ENCODE measurements around the gene OPCML.

OPCML gene

DNA sequence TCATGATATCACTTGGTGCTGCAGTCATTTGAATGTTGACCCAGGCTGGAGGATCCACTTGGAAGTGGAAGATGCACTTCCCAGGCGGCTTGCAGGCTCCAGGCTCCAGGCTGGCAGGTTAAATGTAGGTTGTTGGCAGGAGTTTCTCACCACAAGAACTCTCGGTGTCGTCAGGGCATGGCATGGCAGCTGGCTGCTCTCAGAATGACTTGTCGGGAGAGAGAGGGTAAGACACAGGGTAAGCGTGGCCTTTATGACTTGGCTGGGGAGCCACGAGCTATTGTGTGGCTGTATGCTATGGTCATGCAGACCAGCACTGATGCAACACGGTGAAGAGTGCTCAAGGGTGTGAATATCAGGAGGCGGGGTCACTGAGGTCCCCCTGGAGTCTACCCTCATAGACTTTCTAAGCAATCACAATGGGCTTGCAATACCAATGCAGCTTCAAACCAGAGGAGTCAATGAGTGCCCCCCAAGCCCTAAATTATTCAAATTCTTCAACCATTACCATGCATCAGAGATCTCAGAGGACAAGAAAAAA, 1027.7 kb downstream of the OPCML start:
- Histone ChIP-seq H3K4me3 (ENCODE audit: insufficient read depth, low read depth, low read length) (no peak overlapping the region), H3K9me3 (ENCODE audit: control insufficient read depth, low read length) (no peaks in the 10 kb centered on the region), H3K4me1 (ENCODE audit: control insufficient read depth, insufficient read depth, low read length) (peaks cover 6% of the 10 kb centered on the region), H3K36me3 (ENCODE audit: control insufficient read depth, insufficient read depth, low read length) (no peaks in the 10 kb centered on the region), H3K27ac (ENCODE audit: insufficient read depth, low read depth, low read length, poor library complexity, severe bottlenecking) (no peak overlapping the region), H3K27me3 (ENCODE audit: control insufficient read depth, insufficient read depth, low read length, poor library complexity, severe bottlenecking) (no peaks in the 10 kb centered on the region)
- 64 to 72% methylated on average over 8 of the region's 8 CpGs for WGBS, 2 experiments

DNA sequence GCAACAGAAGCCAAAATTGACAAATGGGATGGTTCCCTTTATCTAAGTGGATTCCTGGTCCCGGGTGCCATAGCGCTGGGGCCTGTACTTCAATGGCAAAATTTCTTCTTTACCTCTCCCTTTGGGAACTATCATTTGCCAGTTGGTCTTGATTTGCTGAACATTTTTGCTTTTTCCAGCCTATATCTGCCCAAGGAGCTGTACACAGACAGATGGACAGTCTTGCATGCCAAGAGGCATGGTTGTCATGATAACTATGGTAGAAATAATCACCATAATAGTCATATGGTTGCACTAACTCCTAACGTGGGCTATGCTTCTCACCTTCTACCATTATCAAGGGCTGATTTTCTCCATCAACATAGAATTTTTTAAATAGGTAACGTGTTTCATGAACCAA, 1030.9 kb downstream of the OPCML start:
- Histone ChIP-seq H3K27me3 (ENCODE audit: control insufficient read depth, insufficient read depth, low read length, poor library complexity, severe bottlenecking) (no peaks in the 10 kb centered on the region), H3K4me1 (ENCODE audit: control insufficient read depth, insufficient read depth, low read length) (peaks cover 6% of the 10 kb centered on the region), H3K9me3 (ENCODE audit: control insufficient read depth, low read length) (no peaks in the 10 kb centered on the region), H3K36me3 (ENCODE audit: control insufficient read depth, insufficient read depth, low read length) (no peaks in the 10 kb centered on the region), H3K27ac (ENCODE audit: insufficient read depth, low read depth, low read length, poor library complexity, severe bottlenecking) (no peak overlapping the region), H3K4me3 (ENCODE audit: insufficient read depth, low read depth, low read length) (no peak overlapping the region)
- 94 to 96% methylated on average over 3 to 4 of the region's 4 CpGs for WGBS, 2 experiments

DNA sequence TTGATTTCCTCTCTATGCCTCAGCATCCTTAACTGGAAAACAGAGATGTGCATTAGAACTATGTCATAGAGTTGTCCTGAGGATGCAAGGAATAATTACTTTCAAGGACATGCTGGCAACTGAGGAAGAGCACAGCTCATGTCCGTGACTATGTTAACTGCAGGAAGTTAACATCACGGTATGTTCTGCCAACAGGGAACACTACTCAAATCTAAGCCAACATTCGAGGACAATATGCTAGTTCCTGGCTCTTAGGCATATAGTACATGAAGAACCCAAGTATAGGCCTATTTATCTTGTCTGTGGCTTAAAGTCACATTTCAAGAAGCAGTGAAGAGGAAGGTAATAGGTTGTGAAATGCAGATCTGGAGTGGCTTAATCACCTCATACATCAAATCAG, 1032.6 kb downstream of the OPCML start:
- H3K9me3 ChIP-seq (ENCODE audit: control insufficient read depth, low read length), result no peaks in the 10 kb centered on the region
- 95% methylated on average over 3 of the region's 3 CpGs for WGBS, 2 experiments
- no peaks in the 10 kb centered on the region for H3K36me3 ChIP-seq (ENCODE audit: control insufficient read depth, insufficient read depth, low read length)
- H3K27me3 ChIP-seq (ENCODE audit: control insufficient read depth, insufficient read depth, low read length, poor library complexity, severe bottlenecking), result no peaks in the 10 kb centered on the region
- no peak overlapping the region for H3K27ac ChIP-seq (ENCODE audit: insufficient read depth, low read depth, low read length, poor library complexity, severe bottlenecking)
- H3K4me3 ChIP-seq (ENCODE audit: insufficient read depth, low read depth, low read length), result no peak overlapping the region
- peaks cover 8% of the 10 kb centered on the region for H3K4me1 ChIP-seq (ENCODE audit: control insufficient read depth, insufficient read depth, low read length)

DNA sequence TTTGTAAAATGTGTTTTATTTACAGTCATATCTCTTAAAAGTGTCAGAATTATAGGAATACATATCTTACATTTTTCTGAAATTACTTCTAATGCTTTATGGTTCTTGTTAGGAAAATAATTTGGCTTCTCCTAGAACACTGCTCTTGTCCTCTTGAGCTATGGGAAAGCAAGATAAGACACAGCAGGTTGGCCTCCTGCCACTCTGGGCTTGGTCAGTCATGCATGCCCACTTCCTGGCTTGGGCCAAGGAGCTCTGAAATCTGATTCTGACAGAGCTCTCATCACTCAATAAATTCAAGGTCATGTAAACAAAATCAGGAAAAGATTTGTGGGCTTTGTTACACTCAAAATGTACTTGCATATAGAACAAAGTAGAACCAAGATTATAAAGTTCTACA, 1036.0 kb downstream of the OPCML start:
- H3K36me3 ChIP-seq (ENCODE audit: control insufficient read depth, insufficient read depth, low read length), result no peaks in the 10 kb centered on the region
- no peaks in the 10 kb centered on the region for H3K9me3 ChIP-seq (ENCODE audit: control insufficient read depth, low read length)
- no peaks in the 10 kb centered on the region for H3K27me3 ChIP-seq (ENCODE audit: control insufficient read depth, insufficient read depth, low read length, poor library complexity, severe bottlenecking)
- H3K4me1 ChIP-seq (ENCODE audit: control insufficient read depth, insufficient read depth, low read length), result peaks cover 20% of the 10 kb centered on the region
- H3K27ac ChIP-seq (ENCODE audit: insufficient read depth, low read depth, low read length, poor library complexity, severe bottlenecking), result no peak overlapping the region
- no peak overlapping the region for H3K4me3 ChIP-seq (ENCODE audit: insufficient read depth, low read depth, low read length)

DNA sequence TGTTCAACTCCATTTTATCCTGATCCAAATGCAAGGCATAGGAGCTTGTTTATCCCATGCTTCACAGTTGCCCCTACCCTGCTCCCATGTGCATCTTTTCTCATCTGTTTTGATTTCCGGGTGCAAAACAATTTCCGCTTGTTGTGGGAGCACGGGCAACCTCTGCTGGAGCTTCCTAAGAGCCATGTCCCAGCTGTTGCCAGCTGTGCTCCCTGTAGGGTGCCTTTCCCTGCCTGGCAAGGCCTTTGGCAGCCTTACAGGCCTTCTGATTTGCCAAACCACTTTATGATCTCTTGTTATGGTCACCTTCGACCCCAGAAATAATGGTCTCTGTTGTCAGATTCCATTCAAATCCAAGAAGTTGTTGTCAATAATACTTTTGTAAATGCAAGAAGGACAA, 1038.5 kb downstream of the OPCML start:
- 69 to 71% methylated on average over 4 of the region's 4 CpGs for WGBS, 2 experiments
- Histone ChIP-seq H3K27me3 (ENCODE audit: control insufficient read depth, insufficient read depth, low read length, poor library complexity, severe bottlenecking) (no peaks in the 10 kb centered on the region), H3K4me3 (ENCODE audit: insufficient read depth, low read depth, low read length) (no peak overlapping the region), H3K9me3 (ENCODE audit: control insufficient read depth, low read length) (no peaks in the 10 kb centered on the region), H3K4me1 (ENCODE audit: control insufficient read depth, insufficient read depth, low read length) (peaks cover 20% of the 10 kb centered on the region), H3K36me3 (ENCODE audit: control insufficient read depth, insufficient read depth, low read length) (no peaks in the 10 kb centered on the region), H3K27ac (ENCODE audit: insufficient read depth, low read depth, low read length, poor library complexity, severe bottlenecking) (no peak overlapping the region)

DNA sequence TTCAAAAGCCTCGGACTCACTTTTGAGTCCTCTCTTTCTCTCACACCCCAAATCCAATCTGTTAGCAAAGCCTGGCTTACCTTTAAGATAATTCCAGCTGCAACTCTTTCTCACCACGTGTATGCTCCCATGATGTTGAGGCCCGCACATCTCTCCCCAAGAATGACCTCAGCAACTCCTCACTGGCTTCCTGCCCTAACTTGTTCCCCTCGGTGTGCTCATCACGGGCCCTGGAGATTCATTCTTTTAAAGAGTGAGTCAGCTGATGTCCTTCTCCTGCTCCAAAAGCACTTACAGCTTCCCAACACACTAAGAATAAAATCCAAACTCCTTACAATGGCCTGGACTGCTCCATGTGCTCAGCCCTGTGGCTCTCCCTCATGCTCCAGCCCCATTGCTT, 1041.3 kb downstream of the OPCML start:
- Histone ChIP-seq H3K4me3 (ENCODE audit: insufficient read depth, low read depth, low read length) (no peak overlapping the region), H3K4me1 (ENCODE audit: control insufficient read depth, insufficient read depth, low read length) (peaks cover 20% of the 10 kb centered on the region), H3K36me3 (ENCODE audit: control insufficient read depth, insufficient read depth, low read length) (no peaks in the 10 kb centered on the region), H3K27me3 (ENCODE audit: control insufficient read depth, insufficient read depth, low read length, poor library complexity, severe bottlenecking) (no peaks in the 10 kb centered on the region), H3K27ac (ENCODE audit: insufficient read depth, low read depth, low read length, poor library complexity, severe bottlenecking) (no peak overlapping the region), H3K9me3 (ENCODE audit: control insufficient read depth, low read length) (no peaks in the 10 kb centered on the region)
- 89 to 91% methylated on average over 5 of the region's 5 CpGs for whole genome bisulfite sequencing, 2 experiments

DNA sequence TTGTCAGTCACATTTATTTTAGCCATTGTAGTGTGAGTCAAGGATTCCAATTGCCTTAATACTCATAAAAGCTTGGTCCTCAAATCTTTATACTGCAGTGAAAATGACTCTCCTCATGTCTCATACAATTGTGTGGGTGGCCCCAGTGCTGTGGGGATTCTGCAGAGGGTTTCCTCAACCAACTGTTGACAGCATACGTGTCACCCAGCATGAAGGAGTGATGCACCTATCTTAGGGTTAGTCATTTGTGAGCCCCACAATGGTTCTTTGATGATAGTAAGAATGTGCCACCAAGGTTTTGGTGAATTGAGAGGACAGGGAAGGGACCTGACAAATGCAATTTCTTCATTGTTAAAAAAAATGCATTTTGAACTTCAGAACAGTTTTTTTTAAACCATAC, 1046.2 kb downstream of the OPCML start:
- Histone ChIP-seq H3K27me3 (ENCODE audit: control insufficient read depth, insufficient read depth, low read length, poor library complexity, severe bottlenecking) (no peaks in the 10 kb centered on the region), H3K27ac (ENCODE audit: insufficient read depth, low read depth, low read length, poor library complexity, severe bottlenecking) (no peak overlapping the region), H3K9me3 (ENCODE audit: control insufficient read depth, low read length) (no peaks in the 10 kb centered on the region), H3K4me3 (ENCODE audit: insufficient read depth, low read depth, low read length) (no peak overlapping the region), H3K4me1 (ENCODE audit: control insufficient read depth, insufficient read depth, low read length) (no peaks in the 10 kb centered on the region), H3K36me3 (ENCODE audit: control insufficient read depth, insufficient read depth, low read length) (no peaks in the 10 kb centered on the region)
- 85 to 96% methylated on average over 1 of the region's 1 CpG for WGBS, 2 experiments

DNA sequence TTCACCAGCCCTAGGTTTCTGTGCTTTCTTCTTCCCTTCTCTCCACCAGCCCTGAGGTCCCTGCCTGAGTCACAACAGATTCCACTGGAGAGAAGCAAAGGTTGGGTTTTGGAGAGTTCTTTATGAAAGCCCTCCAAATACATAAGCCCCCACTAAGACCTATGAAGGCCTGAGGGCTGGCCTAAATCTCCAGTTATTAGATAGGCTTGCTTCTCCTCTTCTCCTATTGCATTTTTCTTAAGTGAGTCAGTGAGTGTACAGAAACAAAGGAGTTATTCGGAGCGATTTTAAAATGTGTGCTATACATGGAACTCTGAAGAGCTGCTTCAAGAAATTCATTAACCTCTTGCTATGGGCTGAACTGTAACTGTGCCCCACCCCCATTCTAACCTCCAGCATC, 1057.3 kb downstream of the OPCML start:
- Histone ChIP-seq H3K4me1 (ENCODE audit: control insufficient read depth, insufficient read depth, low read length) (no peaks in the 10 kb centered on the region), H3K9me3 (ENCODE audit: control insufficient read depth, low read length) (no peaks in the 10 kb centered on the region), H3K27me3 (ENCODE audit: control insufficient read depth, insufficient read depth, low read length, poor library complexity, severe bottlenecking) (no peaks in the 10 kb centered on the region), H3K4me3 (ENCODE audit: insufficient read depth, low read depth, low read length) (no peak overlapping the region), H3K27ac (ENCODE audit: insufficient read depth, low read depth, low read length, poor library complexity, severe bottlenecking) (no peak overlapping the region), H3K36me3 (ENCODE audit: control insufficient read depth, insufficient read depth, low read length) (no peaks in the 10 kb centered on the region)
- 83 to 95% methylated on average over 2 of the region's 2 CpGs for WGBS, 2 experiments

DNA sequence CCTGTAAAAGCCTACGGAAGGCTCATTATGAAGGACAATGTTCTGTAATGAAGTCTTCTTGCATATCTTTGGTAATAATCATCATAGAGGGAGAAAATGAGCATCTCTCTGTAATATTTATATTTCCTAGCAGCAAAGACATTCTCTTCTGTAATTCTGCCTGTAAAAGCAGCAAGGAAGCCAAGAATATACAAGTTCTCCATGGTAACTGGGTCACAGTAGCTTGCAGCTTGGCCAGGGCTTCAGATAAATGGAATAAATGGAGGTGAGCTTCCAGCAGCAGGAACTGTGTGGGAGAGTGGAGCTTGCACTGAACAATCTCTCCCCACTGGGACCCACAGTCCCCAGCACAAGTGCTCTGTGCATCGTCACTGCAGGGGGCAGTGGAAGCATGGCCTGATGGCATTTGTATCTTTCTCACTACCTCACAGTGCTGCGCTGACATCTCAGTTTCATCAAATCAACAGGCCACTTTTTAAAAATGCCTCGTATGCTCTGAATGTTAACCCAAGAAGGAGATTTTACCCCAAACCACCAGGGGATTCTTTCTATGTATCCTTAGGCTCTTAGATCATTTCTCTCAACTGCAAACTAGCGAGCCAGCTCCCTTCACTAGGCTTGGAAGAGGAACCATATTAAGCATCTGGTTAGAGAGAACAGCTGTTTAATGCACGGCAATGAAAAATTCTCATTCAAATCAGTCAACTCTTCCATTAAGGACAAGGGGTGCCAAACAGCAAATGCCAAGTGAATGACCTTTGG, 1059.7 kb downstream of the OPCML start:
- H3K4me1 ChIP-seq (ENCODE audit: control insufficient read depth, insufficient read depth, low read length), result no peaks in the 10 kb centered on the region
- H3K9me3 ChIP-seq (ENCODE audit: control insufficient read depth, low read length), result no peaks in the 10 kb centered on the region
- H3K27ac ChIP-seq (ENCODE audit: insufficient read depth, low read depth, low read length, poor library complexity, severe bottlenecking), result no peak overlapping the region
- 90 to 94% methylated on average over 6 of the region's 6 CpGs for WGBS, 2 experiments
- H3K36me3 ChIP-seq (ENCODE audit: control insufficient read depth, insufficient read depth, low read length), result no peaks in the 10 kb centered on the region
- no peak overlapping the region for H3K4me3 ChIP-seq (ENCODE audit: insufficient read depth, low read depth, low read length)
- H3K27me3 ChIP-seq (ENCODE audit: control insufficient read depth, insufficient read depth, low read length, poor library complexity, severe bottlenecking), result no peaks in the 10 kb centered on the region

DNA sequence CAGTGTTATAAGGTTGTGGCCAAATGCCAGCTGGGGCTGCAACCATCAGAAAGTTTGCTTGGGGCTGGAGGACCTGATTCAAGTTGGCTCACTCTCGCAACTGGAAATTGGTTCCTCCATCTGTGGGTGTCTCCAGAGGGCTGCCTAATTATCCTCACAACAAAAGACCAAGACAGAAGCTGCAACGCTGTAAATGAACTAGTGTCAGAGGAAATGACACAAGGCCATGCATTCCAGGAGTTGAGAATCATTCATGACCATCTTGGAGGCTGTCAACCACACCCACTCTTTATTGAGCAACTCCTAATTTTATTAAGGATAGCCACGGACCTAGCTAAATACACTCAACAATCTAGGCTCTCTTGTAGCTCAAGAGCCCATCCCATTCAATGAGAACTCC, 1060.8 kb downstream of the OPCML start:
- Histone ChIP-seq H3K4me1 (ENCODE audit: control insufficient read depth, insufficient read depth, low read length) (no peaks in the 10 kb centered on the region), H3K4me3 (ENCODE audit: insufficient read depth, low read depth, low read length) (no peak overlapping the region), H3K36me3 (ENCODE audit: control insufficient read depth, insufficient read depth, low read length) (no peaks in the 10 kb centered on the region), H3K9me3 (ENCODE audit: control insufficient read depth, low read length) (no peaks in the 10 kb centered on the region), H3K27ac (ENCODE audit: insufficient read depth, low read depth, low read length, poor library complexity, severe bottlenecking) (no peak overlapping the region), H3K27me3 (ENCODE audit: control insufficient read depth, insufficient read depth, low read length, poor library complexity, severe bottlenecking) (no peaks in the 10 kb centered on the region)
- WGBS, 2 experiments, result 83 to 86% methylated on average over 3 of the region's 3 CpGs
